ENCODE results near the gene GALNTL6. TPM values are rescaled to one million over a fixed set of nuclear protein-coding genes. Genes with fewer than 3 reads are reported as not detected.

GALNTL6 gene
- total and polyA plus RNA-seq, 8 donors, result 0.15 to 0.87 (median 0.58) TPM; not detected in 3

GRCh38 chr4:172134521-172134920 lies 321.3 kb downstream of the GALNTL6 start:
- Histone ChIP-seq H3K27me3 (no peaks in the 10 kb centered on the region), H3K9me3 (no peaks in the 10 kb centered on the region), H3K4me3 (no peak overlapping the region), H3K4me1 (no peaks in the 10 kb centered on the region), H3K36me3 (no peaks in the 10 kb centered on the region), H3K27ac (no peak overlapping the region)
- DNase-seq, result no peak
- intact Hi-C loops (cut with DNase I; ENCODE audit: low total_unique reads), result no loop called here
- TF ChIP-seq POLR2AphosphoS5 (IDR thresholded peaks at IDR 0.05), result no peak
- TF ChIP-seq CTCF (IDR thresholded peaks at IDR 0.05), result no peak
- TF ChIP-seq EP300 (IDR thresholded peaks at IDR 0.05), result no peak
- TF ChIP-seq POLR2A (IDR thresholded peaks at IDR 0.05), result no peak
- 83 to 86% (median 85%) methylated on average over 2 of the region's 2 CpGs for WGBS, 5 donors

GRCh38 chr4:172141025-172141424 lies 327.8 kb downstream of the GALNTL6 start:
- Histone ChIP-seq H3K4me3 (no peak overlapping the region), H3K36me3 (no peaks in the 10 kb centered on the region), H3K27me3 (no peaks in the 10 kb centered on the region), H3K27ac (no peak overlapping the region), H3K4me1 (no peaks in the 10 kb centered on the region), H3K9me3 (no peaks in the 10 kb centered on the region)
- DNase-seq, result peak in 1 of 2 donors; percentile 12
- WGBS, 5 donors, result 45 to 54% (median 51%) methylated on average over 2 of the region's 2 CpGs
- intact Hi-C loops (cut with DNase I; ENCODE audit: low total_unique reads), result no loop called here
- no peak for TF ChIP-seq POLR2AphosphoS5 (IDR thresholded peaks at IDR 0.05)
- no peak for TF ChIP-seq EP300 (IDR thresholded peaks at IDR 0.05)
- no peak for TF ChIP-seq CTCF (IDR thresholded peaks at IDR 0.05)
- TF ChIP-seq POLR2A (IDR thresholded peaks at IDR 0.05), result no peak

DNA sequence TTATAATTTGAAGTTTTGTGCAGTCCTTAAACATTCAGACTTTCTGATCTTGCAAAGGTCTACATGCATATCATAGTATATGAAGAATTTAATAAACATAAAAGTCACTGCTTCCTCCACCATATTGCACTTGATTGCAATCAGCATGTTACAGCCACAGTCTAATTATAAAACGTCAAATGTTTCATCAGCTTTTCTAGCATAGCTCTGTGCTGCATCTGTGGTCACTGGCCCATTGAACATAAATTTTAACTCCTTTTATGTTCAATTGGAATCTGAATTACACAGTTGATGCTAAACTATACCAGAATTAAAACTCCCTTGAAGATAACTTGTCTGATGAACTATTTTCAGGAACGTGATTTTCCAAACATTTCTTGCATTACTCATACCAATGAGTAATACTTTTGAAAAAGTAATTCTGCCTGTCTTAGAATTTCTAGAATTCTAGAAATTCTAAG lies 329.1 kb downstream of the GALNTL6 start:
- TF ChIP-seq CTCF (IDR thresholded peaks at IDR 0.05), result no peak
- no peak for TF ChIP-seq EP300 (IDR thresholded peaks at IDR 0.05)
- no peak for TF ChIP-seq POLR2AphosphoS5 (IDR thresholded peaks at IDR 0.05)
- TF ChIP-seq POLR2A (IDR thresholded peaks at IDR 0.05), result no peak
- intact Hi-C loops (cut with DNase I; ENCODE audit: low total_unique reads), result no loop called here
- Histone ChIP-seq H3K27me3 (no peaks in the 10 kb centered on the region), H3K4me3 (no peak overlapping the region), H3K9me3 (no peaks in the 10 kb centered on the region), H3K27ac (no peak overlapping the region), H3K36me3 (no peaks in the 10 kb centered on the region), H3K4me1 (no peaks in the 10 kb centered on the region)
- WGBS, 5 donors, result 27 to 49% (median 44%) methylated on average over 2 of the region's 2 CpGs
- DNase-seq, result no peak

DNA sequence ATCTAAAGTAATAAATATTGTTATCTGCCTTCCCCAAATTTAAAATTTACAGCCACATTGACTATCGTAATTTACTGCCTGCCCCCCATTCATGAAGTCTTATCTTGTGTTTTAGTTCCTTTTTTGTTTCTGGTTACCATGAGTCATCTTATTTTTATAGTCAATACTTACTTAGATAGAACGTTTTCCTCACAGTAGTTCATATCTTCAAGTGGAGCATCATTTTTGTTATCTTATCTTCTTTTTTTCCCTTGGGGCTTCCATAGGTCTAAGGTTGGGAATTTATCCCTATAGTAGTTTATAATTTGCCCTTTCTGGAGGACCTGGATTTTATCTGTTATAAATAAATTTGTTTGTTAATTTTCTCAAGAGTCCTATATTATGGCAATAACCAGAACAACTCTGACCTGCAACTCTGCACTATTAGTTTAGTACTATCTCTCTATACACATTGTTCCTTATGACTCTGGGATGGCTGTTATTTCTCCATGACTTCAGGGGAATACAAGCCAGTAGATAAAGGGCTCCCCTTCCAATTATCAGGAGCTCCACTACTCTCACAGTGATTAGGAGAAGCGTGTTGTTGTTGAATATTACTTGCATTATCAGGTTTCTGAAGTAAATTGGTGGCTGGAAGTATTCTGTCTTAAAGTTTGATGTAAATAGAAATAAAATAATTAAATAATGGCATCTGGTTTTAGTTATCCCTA lies 330.6 kb downstream of the GALNTL6 start:
- no peak for DNase-seq
- no peak overlapping the region for H3K27ac ChIP-seq
- TF ChIP-seq CTCF (IDR thresholded peaks at IDR 0.05) (no peak), POLR2AphosphoS5 (IDR thresholded peaks at IDR 0.05) (no peak)
- no peaks in the 10 kb centered on the region for H3K9me3 ChIP-seq
- intact Hi-C loops (cut with DNase I; ENCODE audit: low total_unique reads), result no loop called here
- 35 to 51% (median 47%) methylated on average over 3 of the region's 3 CpGs for WGBS, 5 donors
- no peaks in the 10 kb centered on the region for H3K27me3 ChIP-seq
- H3K4me3 ChIP-seq, result no peak overlapping the region
- no peaks in the 10 kb centered on the region for H3K4me1 ChIP-seq
- no peaks in the 10 kb centered on the region for H3K36me3 ChIP-seq

All from stomach (tissue), 9 donors.